ENCODE measurements around the gene ASXL3.

Gene ASXL3

DNA sequence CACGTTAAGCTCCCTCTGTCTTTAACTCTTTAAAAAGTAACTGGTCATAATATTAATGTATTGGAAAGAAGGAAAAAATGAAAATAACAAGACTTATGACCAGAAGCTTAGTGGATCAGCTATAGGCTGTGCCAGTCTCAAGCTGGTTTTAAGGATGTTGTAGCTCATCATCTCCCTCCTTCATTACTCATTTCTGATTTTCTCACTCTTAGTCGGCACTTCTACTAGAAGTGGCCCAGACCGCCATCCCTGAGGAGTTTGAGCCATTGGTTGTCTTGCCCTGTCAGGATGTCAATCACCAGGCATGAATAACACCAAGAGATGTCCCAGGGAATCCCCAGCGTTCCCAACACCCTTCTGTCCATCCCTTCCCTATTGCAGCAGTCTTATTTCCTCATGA is 151.5 kb downstream of the ASXL3 start:
- Histone ChIP-seq H4K20me1 (ENCODE audit: insufficient read depth, low read length) (no peaks in the 10 kb centered on the region), H3K4me1 (ENCODE audit: insufficient read depth, low read length, severe bottlenecking) (no peaks in the 10 kb centered on the region), H3K27ac (ENCODE audit: low read depth, low read length, poor library complexity, severe bottlenecking) (no peak overlapping the region), H3K9me2 (ENCODE audit: low read depth, low read length) (no peaks in the 10 kb centered on the region), H3K9me3 (ENCODE audit: low read length) (no peaks in the 10 kb centered on the region), H3K27me3 (ENCODE audit: insufficient read depth, low read length) (no peaks in the 10 kb centered on the region), H2AFZ (ENCODE audit: low read length) (no peak overlapping the region), H3K36me3 (ENCODE audit: insufficient read depth, low read length) (no peaks in the 10 kb centered on the region), H3K9ac (ENCODE audit: low read length) (no peak overlapping the region), H3K4me2 (ENCODE audit: low read length) (no peak overlapping the region), H3F3A (ENCODE audit: insufficient read depth, low read length) (no peaks in the 10 kb centered on the region), H3K4me3 (ENCODE audit: low read depth, low read length, poor library complexity, severe bottlenecking) (no peak overlapping the region), H3K79me2 (ENCODE audit: insufficient read depth, low read length) (no peaks in the 10 kb centered on the region)
- TF ChIP-seq CTCF (IDR thresholded peaks at IDR 0.05; ENCODE audit: low read length) = no peak

- H3K9ac ChIP-seq (ENCODE audit: low read length) = no peak overlapping the region
- H3F3A ChIP-seq (ENCODE audit: insufficient read depth, low read length) = no peaks in the 10 kb centered on the region
- TF ChIP-seq CTCF (IDR thresholded peaks at IDR 0.05; ENCODE audit: low read length) (no peak), EZH2 (IDR thresholded peaks at IDR 0.05; ENCODE audit: borderline replicate concordance, low read length) (no peak)
Observed at GRCh38 chr18:33733376-33733775, 155.4 kb downstream of the ASXL3 start.

DNA sequence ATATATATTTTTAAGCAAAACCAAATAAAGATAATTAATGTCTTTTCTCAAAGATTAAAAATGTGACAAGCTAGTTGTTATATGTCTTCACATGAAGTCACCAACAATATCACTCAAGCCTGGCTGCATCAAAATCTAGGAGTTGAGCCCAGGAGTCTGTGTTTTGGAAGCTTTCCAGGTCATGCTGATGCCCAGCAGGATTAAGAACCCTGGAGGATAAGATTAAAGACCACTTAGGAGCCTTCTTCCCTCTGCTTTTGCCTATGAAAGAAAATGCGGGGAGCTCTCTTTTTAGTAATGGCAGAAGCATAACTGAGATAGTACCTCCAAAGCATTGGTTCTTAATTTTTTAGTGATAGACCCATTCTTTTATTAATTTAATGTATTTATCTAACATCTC is 157.4 kb downstream of the ASXL3 start:
- H4K20me1 ChIP-seq (ENCODE audit: insufficient read depth, low read length) = no peaks in the 10 kb centered on the region

More at GRCh38 chr18:33733376-33733775, 155.4 kb downstream of the ASXL3 start:
- no peaks in the 10 kb centered on the region for H3K4me1 ChIP-seq (ENCODE audit: insufficient read depth, low read length, severe bottlenecking)
- H3K27me3 ChIP-seq (ENCODE audit: insufficient read depth, low read length) = no peaks in the 10 kb centered on the region
- H3K4me2 ChIP-seq (ENCODE audit: low read length) = no peak overlapping the region
- H3K9me2 ChIP-seq (ENCODE audit: low read depth, low read length) = no peaks in the 10 kb centered on the region
- no peak overlapping the region for H3K27ac ChIP-seq (ENCODE audit: low read depth, low read length, poor library complexity, severe bottlenecking)
- no peaks in the 10 kb centered on the region for H3K9me3 ChIP-seq (ENCODE audit: low read length)
- H3K79me2 ChIP-seq (ENCODE audit: insufficient read depth, low read length) = no peaks in the 10 kb centered on the region
- H3K36me3 ChIP-seq (ENCODE audit: insufficient read depth, low read length) = no peaks in the 10 kb centered on the region
- no peaks in the 10 kb centered on the region for H4K20me1 ChIP-seq (ENCODE audit: insufficient read depth, low read length)
- H2AFZ ChIP-seq (ENCODE audit: low read length) = no peak overlapping the region
- H3K4me3 ChIP-seq (ENCODE audit: low read depth, low read length, poor library complexity, severe bottlenecking) = no peak overlapping the region

More for the DNA sequence above, 157.4 kb downstream of the ASXL3 start:
- no peak overlapping the region for H3K27ac ChIP-seq (ENCODE audit: low read depth, low read length, poor library complexity, severe bottlenecking)
- H3K4me1 ChIP-seq (ENCODE audit: insufficient read depth, low read length, severe bottlenecking) = no peaks in the 10 kb centered on the region
- no peaks in the 10 kb centered on the region for H3K9me2 ChIP-seq (ENCODE audit: low read depth, low read length)
- no peaks in the 10 kb centered on the region for H3K36me3 ChIP-seq (ENCODE audit: insufficient read depth, low read length)
- no peak overlapping the region for H3K9ac ChIP-seq (ENCODE audit: low read length)
- H3K79me2 ChIP-seq (ENCODE audit: insufficient read depth, low read length) = no peaks in the 10 kb centered on the region
- H3K9me3 ChIP-seq (ENCODE audit: low read length) = no peaks in the 10 kb centered on the region
- TF ChIP-seq EZH2 (IDR thresholded peaks at IDR 0.05; ENCODE audit: borderline replicate concordance, low read length) (no peak), CTCF (IDR thresholded peaks at IDR 0.05; ENCODE audit: low read length) (no peak)
- H3K27me3 ChIP-seq (ENCODE audit: insufficient read depth, low read length) = no peaks in the 10 kb centered on the region
- no peak overlapping the region for H3K4me3 ChIP-seq (ENCODE audit: low read depth, low read length, poor library complexity, severe bottlenecking)
- no peaks in the 10 kb centered on the region for H3F3A ChIP-seq (ENCODE audit: insufficient read depth, low read length)
- H2AFZ ChIP-seq (ENCODE audit: low read length) = no peak overlapping the region
- H3K4me2 ChIP-seq (ENCODE audit: low read length) = no peak overlapping the region

All from OCI-LY1 (cell line).